Activated naive CD8-positive, alpha-beta T cell treated with anti-CD3 and anti-CD28 coated beads, Interleukin-2, amount 10 ng/mL, durations not matched to agents 7 days and 5 days (primary cell): ENCODE results near the gene CD151. TPM values are rescaled to one million over a fixed set of nuclear protein-coding genes. Genes with fewer than 3 reads are reported as not detected.

Experiments used
- ATAC-seq: fragments of 150-1000 bp; cut with Tn5 transposase; one replicate; pipeline ENCODE4 v1.10.0; 2021; ENCODE audit warnings: low read depth, moderate library complexity
- POLR2A ChIA-PET: fragments of 350-600 bp; sonication (Branson Sonifier 250); formaldehyde crosslinking; loops from one replicate; lab custom pipeline; 2021; ENCODE audit warnings: antibody characterized with exemption; lab: Charles Lee
- DNase-seq: peaks from one replicate; pipeline ENCODE4 v3.0.0; 2021
- H3K27ac Mint-ChIP-seq: one replicate; pipeline ENCODE4 v1.8.0; 2022; ENCODE audit warnings: mild to moderate bottlenecking, mixed read lengths
- H3K27me3 Mint-ChIP-seq: one replicate; pipeline ENCODE4 v1.8.0; 2022; ENCODE audit warnings: mild to moderate bottlenecking, moderate library complexity, mixed read lengths
- H3K36me3 Mint-ChIP-seq: one replicate; pipeline ENCODE4 v1.8.0; 2021; ENCODE audit warnings: mild to moderate bottlenecking, mixed read lengths
- H3K4me1 Mint-ChIP-seq: one replicate; pipeline ENCODE4 v1.8.0; 2021; ENCODE audit warnings: mixed read lengths
- H3K4me3 Mint-ChIP-seq: one replicate; pipeline ENCODE4 v1.8.0; 2022; ENCODE audit warnings: mild to moderate bottlenecking, moderate library complexity, mixed read lengths
- H3K9me3 Mint-ChIP-seq: one replicate; pipeline ENCODE4 v1.8.0; 2021; ENCODE audit warnings: mixed read lengths
- total RNA-seq, 2 experiments: library from RNA; stranded (reverse); gene quantifications; one replicate each; pipeline ENCODE4 v1.2.3, GENCODE V29; 2021

Gene CD151
- total RNA-seq, 2 experiments from 2014 or later, result 36.4 to 37.4 TPM

DNA sequence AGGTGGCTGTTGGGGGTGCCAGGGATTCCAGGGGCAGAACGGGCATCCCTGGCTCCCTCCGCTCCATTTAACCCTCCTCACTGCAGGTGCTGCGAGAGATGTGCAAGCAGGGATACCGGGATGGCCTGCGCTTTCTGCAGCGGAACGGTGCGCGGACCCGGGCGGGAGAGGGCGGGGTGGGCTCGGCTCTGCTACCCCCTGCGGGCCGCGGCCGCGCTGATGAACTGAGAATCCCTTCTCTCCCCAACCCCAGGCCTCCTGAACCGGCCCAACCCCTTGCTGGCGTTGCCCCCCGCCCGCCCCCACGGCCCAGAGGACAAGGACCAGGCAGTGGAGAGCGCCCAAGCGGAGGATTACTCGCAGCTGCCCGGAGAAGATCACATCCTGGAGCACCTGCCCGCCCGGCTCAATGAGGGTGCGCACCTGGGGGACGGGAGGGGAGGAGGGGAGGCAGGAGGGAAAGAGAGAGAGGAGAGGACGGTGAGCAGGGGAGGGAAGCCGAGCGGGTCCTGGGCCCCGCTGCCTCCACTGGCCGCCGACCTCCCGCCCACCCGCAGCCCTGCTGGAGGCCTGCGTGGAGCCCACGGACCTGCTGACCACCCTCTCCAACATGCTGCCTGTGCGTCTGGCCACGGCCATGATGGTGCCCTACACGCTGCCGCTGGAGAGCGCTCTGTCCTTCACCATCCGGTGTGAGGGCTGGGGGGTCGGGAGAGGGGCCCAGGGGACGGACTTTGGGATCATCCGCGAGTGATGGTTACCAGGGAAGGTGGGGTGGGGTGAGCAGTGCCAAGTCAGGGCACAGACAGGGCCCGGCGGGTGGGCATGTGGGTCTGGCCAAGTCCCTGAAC is 9.1 kb upstream of the CD151 start:
- H3K4me1 Mint-ChIP-seq, result peaks cover 18% of the 10 kb centered on the region
- H3K27me3 Mint-ChIP-seq, result peaks cover 10% of the 10 kb centered on the region
- H3K27ac Mint-ChIP-seq, result no peak overlapping the region
- H3K4me3 Mint-ChIP-seq, result no peak overlapping the region
- no peak for ATAC-seq
- peaks cover 7% of the 10 kb centered on the region for H3K36me3 Mint-ChIP-seq
- POLR2A ChIA-PET, result interaction anchor here (0.7 kb wide), 1 partner anchor 13 kb away, joined by 3 read pairs; no protein-coding TSS in a partner anchor
- DNase-seq, result no peak
- no peaks in the 10 kb centered on the region for H3K9me3 Mint-ChIP-seq

DNA sequence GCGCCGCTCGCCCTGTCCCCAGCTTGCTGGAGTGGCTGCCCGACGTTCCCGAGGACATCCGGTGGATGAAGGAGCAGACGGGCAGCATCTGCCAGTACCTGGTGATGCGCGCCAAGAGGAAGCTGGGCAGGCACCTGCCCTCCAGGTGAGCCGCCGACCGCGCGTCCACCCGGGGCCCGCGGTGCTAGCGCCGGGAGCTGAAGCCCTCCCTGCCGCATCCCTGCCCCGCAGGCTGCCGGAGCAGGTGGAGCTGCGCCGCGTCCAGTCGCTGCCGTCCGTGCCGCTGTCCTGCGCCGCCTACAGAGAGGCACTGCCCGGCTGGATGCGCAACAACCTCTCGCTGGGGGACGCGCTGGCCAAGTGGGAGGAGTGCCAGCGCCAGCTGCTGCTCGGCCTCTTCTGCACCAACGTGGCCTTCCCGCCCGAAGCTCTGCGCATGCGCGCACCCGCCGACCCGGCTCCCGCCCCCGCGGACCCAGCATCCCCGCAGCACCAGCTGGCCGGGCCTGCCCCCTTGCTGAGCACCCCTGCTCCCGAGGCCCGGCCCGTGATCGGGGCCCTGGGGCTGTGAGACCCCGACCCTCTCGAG is 8.4 kb upstream of the CD151 start:
- DNase-seq, result no peak
- no peak for ATAC-seq
- Mint-ChIP-seq H3K36me3 (peaks cover 7% of the 10 kb centered on the region), H3K4me1 (peaks cover 21% of the 10 kb centered on the region), H3K4me3 (no peak overlapping the region), H3K27me3 (peaks cover 17% of the 10 kb centered on the region), H3K9me3 (no peaks in the 10 kb centered on the region), H3K27ac (no peak overlapping the region)
- POLR2A ChIA-PET, result interaction anchor here (0.8 kb wide), 1 partner anchor 118 kb away, joined by 3 read pairs; no protein-coding TSS in a partner anchor

DNA sequence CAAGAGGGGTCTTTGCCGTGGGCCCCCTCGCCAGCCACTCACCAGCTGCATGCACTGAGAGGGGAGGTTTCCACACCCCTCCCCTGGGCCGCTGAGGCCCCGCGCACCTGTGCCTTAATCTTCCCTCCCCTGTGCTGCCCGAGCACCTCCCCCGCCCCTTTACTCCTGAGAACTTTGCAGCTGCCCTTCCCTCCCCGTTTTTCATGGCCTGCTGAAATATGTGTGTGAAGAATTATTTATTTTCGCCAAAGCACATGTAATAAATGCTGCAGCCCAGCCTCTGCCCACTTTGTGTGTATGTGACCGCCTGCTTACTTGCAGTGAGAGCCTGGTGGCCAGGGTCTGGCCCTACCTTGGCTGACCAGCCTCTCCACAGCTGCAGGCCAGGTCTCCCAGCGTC is 7.8 kb upstream of the CD151 start:
- ATAC-seq (no peak), DNase-seq (no peak)
- Mint-ChIP-seq H3K4me1 (peaks cover 23% of the 10 kb centered on the region), H3K4me3 (no peak overlapping the region), H3K9me3 (no peaks in the 10 kb centered on the region), H3K27ac (no peak overlapping the region), H3K27me3 (peaks cover 20% of the 10 kb centered on the region), H3K36me3 (peaks cover 7% of the 10 kb centered on the region)
- POLR2A ChIA-PET, result interaction anchor here (0.8 kb wide), 1 partner anchor 118 kb away, joined by 3 read pairs; no protein-coding TSS in a partner anchor

DNA sequence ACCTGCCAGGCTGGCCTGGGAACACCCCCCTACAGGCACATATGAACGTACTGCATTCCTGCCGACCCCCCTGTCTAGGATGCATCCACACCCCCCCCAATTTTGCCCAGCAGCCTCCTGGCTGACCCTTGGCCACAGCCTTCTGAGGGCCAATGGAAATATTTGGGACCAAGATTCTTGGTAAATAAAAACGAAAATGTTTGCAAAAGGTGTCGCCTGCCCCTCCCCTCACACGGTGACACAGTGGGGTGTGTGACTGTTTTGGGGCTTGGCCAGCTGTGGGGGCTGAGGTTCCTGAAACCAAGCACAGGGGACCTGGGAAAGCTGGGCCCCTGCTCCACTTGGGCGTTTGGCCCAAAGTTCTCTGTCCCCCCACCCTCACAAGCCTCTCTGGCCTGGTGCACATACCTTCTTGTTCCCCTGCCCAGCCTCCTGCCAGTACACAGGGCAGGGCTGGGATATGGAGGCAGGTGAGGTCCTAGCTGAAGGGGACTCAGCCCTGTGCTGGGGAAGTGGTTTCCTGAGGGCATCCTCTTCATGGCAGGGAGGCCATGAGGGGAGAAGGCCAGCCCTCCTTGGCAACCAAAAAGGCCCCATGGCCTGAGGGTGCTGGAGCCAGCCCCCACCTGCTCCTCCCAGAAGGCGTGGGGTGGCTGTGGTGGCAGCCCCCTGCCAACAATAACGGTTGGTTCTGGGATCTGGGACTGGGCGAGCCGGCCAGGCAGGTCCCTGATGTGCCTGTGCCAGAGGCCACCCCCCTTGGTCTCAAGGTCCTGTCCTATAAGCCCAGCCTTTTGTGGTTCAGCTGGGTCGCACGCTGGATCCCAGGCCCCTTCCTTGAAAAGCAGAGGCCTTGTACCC is 7.2 kb upstream of the CD151 start:
- no peak overlapping the region for H3K4me3 Mint-ChIP-seq
- no peak overlapping the region for H3K27ac Mint-ChIP-seq
- DNase-seq, result no peak
- H3K36me3 Mint-ChIP-seq, result peaks cover 7% of the 10 kb centered on the region
- H3K27me3 Mint-ChIP-seq, result peaks cover 20% of the 10 kb centered on the region
- POLR2A ChIA-PET, result interaction anchor here (0.7 to 9.6 kb wide), 4 partner anchors 16 to 30 kb away, joined by 4 to 67 read pairs (median 4); partner anchors contain the start of genes POLR2L, RPLP2 and TSPAN4
- H3K4me1 Mint-ChIP-seq, result peaks cover 23% of the 10 kb centered on the region
- H3K9me3 Mint-ChIP-seq, result no peaks in the 10 kb centered on the region
- no peak for ATAC-seq

DNA sequence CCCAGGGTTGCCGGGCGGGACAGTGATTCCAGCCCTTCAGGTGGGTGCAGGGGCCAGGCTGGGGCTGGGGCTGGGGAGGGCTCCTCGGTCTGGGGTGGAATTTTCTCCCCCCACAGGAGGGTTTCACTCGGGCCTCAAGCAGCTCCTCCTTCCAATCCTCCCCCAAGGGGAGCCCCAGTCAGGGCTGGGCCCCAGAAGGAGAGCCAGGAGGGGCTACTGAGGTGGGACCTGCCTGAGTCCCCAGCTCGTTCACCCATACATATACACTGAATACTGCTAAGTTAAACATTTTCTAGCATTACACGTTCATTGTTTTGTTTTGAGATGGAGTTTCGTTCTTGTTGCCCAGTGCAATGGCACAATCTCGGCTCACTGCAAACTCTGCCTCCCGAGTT is 6.5 kb upstream of the CD151 start:
- no peak for ATAC-seq
- POLR2A ChIA-PET, result interaction anchor here (0.7 to 9.6 kb wide), 4 partner anchors 16 to 31 kb away, joined by 4 to 67 read pairs (median 4); partner anchors contain the start of genes POLR2L, RPLP2 and TSPAN4
- no peak for DNase-seq
- peak overlapping the region; percentile 77 for H3K27ac Mint-ChIP-seq
- peaks cover 17% of the 10 kb centered on the region for H3K4me1 Mint-ChIP-seq
- H3K27me3 Mint-ChIP-seq, result peaks cover 23% of the 10 kb centered on the region
- H3K36me3 Mint-ChIP-seq, result peaks cover 6% of the 10 kb centered on the region
- H3K9me3 Mint-ChIP-seq, result no peaks in the 10 kb centered on the region
- peak overlapping the region; percentile 83 for H3K4me3 Mint-ChIP-seq

DNA sequence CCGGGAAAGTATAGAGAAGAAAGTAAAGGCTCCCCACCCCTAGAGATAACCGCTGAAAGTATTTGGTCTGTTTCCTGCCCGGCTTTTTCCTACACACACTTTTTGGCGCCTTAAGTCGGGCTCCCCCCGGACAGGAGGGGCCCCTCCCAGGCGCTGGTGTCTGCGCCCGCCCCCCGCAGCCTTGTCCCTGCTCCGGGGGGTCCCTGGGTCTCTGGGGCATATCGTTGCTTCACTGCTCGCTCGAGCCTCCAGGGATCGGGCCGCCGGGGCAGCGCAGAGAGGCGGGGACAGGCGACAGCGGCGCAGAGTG is 6.0 kb upstream of the CD151 start:
- DNase-seq (no peak), ATAC-seq (peak; percentile 13)
- Mint-ChIP-seq H3K27ac (peak overlapping the region; percentile 77), H3K27me3 (peaks cover 29% of the 10 kb centered on the region), H3K4me3 (peak overlapping the region; percentile 83), H3K36me3 (peaks cover 6% of the 10 kb centered on the region), H3K4me1 (peaks cover 16% of the 10 kb centered on the region), H3K9me3 (no peaks in the 10 kb centered on the region)
- POLR2A ChIA-PET, result interaction anchor here (1.1 to 9.6 kb wide), 3 partner anchors 15 to 22 kb away, joined by 3 to 67 read pairs (median 8); partner anchors contain the start of genes POLR2L, RPLP2 and TSPAN4

DNA sequence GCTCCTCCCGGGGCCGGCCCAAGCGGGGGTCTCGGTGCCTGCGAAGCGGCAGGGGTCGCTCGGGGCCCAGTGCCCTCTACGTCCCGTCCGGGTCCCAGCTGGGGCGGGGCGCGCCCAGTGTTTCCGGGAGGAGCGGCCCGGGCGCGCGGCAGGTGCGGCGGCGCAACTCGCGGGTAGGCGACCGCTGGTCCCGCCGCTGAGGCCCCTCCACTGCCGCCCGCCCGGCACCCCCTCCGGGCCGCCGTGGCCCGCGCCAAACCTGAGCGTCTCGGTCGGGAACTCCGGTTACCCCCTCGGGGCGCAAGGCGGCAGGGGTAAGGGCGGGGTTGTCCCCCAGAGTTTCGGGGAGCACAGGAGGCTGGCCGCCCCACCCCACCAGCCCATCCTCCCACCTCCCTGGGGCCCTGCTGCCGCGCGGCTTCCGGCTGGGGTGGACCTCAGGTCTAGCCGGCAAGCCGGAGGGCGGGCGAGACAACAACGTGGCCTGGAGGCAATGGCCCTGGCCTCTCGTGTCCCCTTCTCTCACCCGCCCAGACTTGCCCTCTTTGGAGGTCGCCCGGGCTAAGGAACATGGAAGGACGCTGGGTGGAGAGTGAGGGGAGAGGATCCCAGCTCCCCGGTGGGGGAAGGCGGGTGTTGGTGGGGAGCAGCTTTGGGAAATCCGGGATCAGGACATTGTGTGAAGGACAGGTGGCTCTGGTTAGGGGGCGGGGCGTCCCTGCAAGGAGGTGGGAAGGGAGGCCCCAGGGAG is 5.4 kb upstream of the CD151 start:
- POLR2A ChIA-PET, result interaction anchor here (1.1 to 9.6 kb wide), 4 partner anchors 8 to 23 kb away, joined by 3 to 67 read pairs (median 24); partner anchors contain the start of genes PNPLA2, POLR2L, RPLP2 and TSPAN4
- peak; percentile 33 for ATAC-seq
- H3K9me3 Mint-ChIP-seq, result no peaks in the 10 kb centered on the region
- peaks cover 6% of the 10 kb centered on the region for H3K36me3 Mint-ChIP-seq
- H3K4me1 Mint-ChIP-seq, result peaks cover 15% of the 10 kb centered on the region
- peaks cover 30% of the 10 kb centered on the region for H3K27me3 Mint-ChIP-seq
- DNase-seq, result peak; percentile 75
- peak overlapping the region; percentile 77 for H3K27ac Mint-ChIP-seq
- H3K4me3 Mint-ChIP-seq, result peak overlapping the region; percentile 83

DNA sequence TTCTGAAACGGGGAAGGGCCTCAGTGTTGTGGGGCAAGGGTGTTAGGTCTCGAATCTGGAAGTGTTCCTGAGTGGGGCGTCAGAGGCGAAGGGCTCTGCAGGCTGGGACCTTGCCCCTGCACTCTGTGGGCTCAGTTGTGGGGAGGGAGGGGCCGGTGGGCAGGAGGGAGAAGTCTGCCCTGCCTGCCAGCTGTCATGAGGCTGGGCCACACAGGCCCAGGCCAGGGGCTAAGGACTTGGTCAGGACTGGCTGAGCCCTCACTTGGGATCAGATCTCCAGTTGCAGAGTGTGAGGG is 4.9 kb upstream of the CD151 start, which contains the start of gene CRACR2B:
CRACR2B (plus strand) TSS at position 23 of the 296 bp plus-strand sequence. CDS start 689 bp downstream, outside the sequence.
- peaks cover 6% of the 10 kb centered on the region for H3K36me3 Mint-ChIP-seq
- H3K4me3 Mint-ChIP-seq, result peak within 1 kb of the TSS; percentile 83
- DNase-seq (no peak), ATAC-seq (no peak)
- H3K4me1 Mint-ChIP-seq, result peaks cover 15% of the 10 kb centered on the region
- peaks cover 30% of the 10 kb centered on the region for H3K27me3 Mint-ChIP-seq
- H3K9me3 Mint-ChIP-seq, result no peaks in the 10 kb centered on the region
- POLR2A ChIA-PET, result interaction anchor here (2.1 to 9.6 kb wide), 3 partner anchors 8 to 19 kb away, joined by 8 to 67 read pairs (median 39); partner anchors contain the start of genes PNPLA2, POLR2L, RPLP2 and TSPAN4
- peak within 1 kb of the TSS; percentile 77 for H3K27ac Mint-ChIP-seq

DNA sequence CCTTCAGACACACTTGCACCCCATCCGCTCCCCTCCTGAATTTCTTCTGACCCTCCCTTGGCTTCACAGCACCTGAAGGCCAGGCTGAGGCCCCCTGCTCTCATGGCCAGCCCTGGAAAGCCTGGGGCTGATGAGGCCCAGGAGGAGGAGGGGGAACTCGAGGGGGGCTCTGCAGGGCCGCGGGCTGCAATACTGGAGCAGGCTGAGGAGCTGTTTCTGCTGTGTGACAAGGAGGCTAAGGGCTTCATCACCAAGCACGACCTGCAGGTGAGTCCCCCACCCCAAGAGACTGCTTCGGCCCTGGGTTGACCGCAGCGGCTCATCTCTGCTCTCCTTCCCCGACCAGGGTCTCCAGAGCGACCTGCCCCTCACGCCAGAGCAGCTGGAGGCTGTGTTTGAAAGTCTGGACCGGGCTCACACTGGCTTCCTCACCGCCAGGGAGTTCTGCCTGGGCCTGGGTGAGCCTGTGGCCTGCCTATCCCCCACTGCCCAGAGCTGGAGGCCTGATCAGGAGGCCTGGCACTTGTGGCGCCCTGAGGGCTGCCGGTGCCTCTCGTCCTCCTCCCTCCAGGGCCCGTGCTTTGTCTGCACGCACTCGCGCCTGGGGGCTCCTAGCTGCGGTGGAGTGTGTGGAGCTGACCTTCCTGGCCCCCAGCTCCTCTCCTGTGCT is 4.1 kb upstream of the CD151 start:
- Mint-ChIP-seq H3K9me3 (no peaks in the 10 kb centered on the region), H3K27me3 (peaks cover 30% of the 10 kb centered on the region), H3K4me3 (peak overlapping the region; percentile 79), H3K27ac (no peak overlapping the region), H3K4me1 (peaks cover 16% of the 10 kb centered on the region), H3K36me3 (peaks cover 6% of the 10 kb centered on the region)
- DNase-seq (no peak), ATAC-seq (no peak)
- POLR2A ChIA-PET, result interaction anchor here (1.3 to 9.6 kb wide), 4 partner anchors 9 to 51 kb away, joined by 3 to 67 read pairs (median 24); partner anchors contain the start of genes GATD1, PNPLA2, POLR2L and RPLP2

DNA sequence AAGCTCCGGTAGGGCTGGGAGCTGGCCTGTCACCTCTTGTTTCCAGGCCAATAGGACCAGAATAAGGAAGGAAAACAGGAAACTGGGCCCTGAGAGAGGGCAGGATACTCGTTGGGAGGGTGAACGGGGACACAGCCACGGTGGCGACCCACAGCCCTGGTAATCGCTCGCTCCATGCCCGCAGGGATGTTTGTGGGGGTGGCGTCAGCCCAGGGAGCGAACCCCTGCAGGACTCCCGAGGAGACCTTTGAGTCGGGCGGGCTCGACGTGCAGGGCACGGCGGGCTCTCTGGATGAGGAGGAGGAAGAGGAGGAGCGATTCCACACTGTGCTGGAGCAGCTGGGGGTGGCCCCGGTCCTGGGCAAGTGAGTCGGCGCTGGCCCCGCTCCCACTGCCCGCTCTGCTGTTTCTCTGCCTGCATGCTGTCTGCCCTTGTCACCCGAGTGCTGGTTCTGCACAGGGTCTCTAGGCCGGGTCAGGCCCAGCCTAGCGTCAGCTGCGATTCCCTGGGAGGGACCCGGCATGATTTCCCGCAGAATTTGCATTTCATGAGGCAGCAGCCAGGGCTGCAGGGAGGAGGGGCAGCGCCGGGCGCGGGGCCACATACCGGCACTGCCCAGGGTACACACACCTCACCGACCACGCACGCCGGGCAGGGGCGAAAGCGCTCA is 3.4 kb upstream of the CD151 start:
- H3K4me1 Mint-ChIP-seq, result peaks cover 19% of the 10 kb centered on the region
- no peaks in the 10 kb centered on the region for H3K9me3 Mint-ChIP-seq
- no peak overlapping the region for H3K27ac Mint-ChIP-seq
- H3K27me3 Mint-ChIP-seq, result peaks cover 30% of the 10 kb centered on the region
- ATAC-seq (no peak), DNase-seq (no peak)
- POLR2A ChIA-PET, result interaction anchor here (1.3 to 9.6 kb wide), 4 partner anchors 10 to 52 kb away, joined by 3 to 67 read pairs (median 24); partner anchors contain the start of genes GATD1, PNPLA2, POLR2L and RPLP2
- H3K36me3 Mint-ChIP-seq, result peaks cover 5% of the 10 kb centered on the region
- peak overlapping the region; percentile 65 for H3K4me3 Mint-ChIP-seq

DNA sequence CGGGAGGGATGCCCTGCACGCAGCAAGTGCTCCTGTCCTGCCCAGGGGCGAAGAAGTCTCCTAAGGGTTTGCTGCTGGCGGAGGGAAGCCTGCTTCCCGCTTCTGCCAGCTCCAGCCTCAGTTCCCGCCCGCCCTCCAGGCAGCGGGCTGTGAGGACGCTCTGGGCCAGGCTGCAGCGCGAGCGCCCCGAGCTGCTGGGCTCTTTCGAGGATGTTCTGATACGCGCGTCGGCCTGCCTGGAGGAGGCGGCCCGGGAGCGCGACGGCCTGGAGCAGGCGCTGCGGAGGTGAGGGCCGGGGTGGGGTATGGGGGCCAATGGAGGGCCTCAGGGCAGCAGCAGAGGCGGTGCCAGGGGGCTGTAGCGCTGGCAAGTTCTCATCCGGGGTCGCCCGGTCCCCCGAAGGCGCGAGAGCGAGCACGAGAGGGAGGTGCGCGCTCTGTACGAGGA is 2.9 kb upstream of the CD151 start:
- peak; percentile 4 for ATAC-seq
- H3K4me3 Mint-ChIP-seq, result peak overlapping the region; percentile 65
- H3K36me3 Mint-ChIP-seq, result peaks cover 5% of the 10 kb centered on the region
- no peak for DNase-seq
- POLR2A ChIA-PET, result interaction anchor here (1.3 to 9.6 kb wide), 3 partner anchors 10 to 52 kb away, joined by 3 to 67 read pairs (median 39); partner anchors contain the start of genes GATD1, PNPLA2, POLR2L and TSPAN4
- peaks cover 30% of the 10 kb centered on the region for H3K27me3 Mint-ChIP-seq
- peaks cover 21% of the 10 kb centered on the region for H3K4me1 Mint-ChIP-seq
- H3K9me3 Mint-ChIP-seq, result no peaks in the 10 kb centered on the region
- H3K27ac Mint-ChIP-seq, result no peak overlapping the region
